Measurements from ENCODE around the gene RARB.

- TF ChIP-seq MYC (CRISPR knock-in tag; IDR thresholded peaks at IDR 0.05; ENCODE audit: borderline replicate concordance) = no peak
- TF ChIP-seq, protein P1, sequence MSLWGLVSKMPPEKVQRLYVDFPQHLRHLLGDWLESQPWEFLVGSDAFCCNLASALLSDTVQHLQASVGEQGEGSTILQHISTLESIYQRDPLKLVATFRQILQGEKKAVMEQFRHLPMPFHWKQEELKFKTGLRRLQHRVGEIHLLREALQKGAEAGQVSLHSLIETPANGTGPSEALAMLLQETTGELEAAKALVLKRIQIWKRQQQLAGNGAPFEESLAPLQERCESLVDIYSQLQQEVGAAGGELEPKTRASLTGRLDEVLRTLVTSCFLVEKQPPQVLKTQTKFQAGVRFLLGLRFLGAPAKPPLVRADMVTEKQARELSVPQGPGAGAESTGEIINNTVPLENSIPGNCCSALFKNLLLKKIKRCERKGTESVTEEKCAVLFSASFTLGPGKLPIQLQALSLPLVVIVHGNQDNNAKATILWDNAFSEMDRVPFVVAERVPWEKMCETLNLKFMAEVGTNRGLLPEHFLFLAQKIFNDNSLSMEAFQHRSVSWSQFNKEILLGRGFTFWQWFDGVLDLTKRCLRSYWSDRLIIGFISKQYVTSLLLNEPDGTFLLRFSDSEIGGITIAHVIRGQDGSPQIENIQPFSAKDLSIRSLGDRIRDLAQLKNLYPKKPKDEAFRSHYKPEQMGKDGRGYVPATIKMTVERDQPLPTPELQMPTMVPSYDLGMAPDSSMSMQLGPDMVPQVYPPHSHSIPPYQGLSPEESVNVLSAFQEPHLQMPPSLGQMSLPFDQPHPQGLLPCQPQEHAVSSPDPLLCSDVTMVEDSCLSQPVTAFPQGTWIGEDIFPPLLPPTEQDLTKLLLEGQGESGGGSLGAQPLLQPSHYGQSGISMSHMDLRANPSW (CRISPR knock-in tag; IDR thresholded peaks at IDR 0.05; ENCODE audit: borderline replicate concordance) = no peak
- TF ChIP-seq ZNF263 (CRISPR knock-in tag; IDR thresholded peaks at IDR 0.05) = no peak
Measured at GRCh38 chr3:25581823-25582222, 153.8 kb downstream of the RARB start.

Measured in HepG2 (cell line).